Coronary artery (tissue), 2 donors: ENCODE measurements around the gene SDR42E2.
A peak's percentile ranks its signal among the peaks of the same experiment; 100 is the strongest.

Source experiments
- DNase-seq: peaks from one replicate; pipeline ENCODE4 v3.0.0-alpha.2; 2017; ENCODE audit warnings: low spot score
- H3K27ac ChIP-seq, 2 donors: fragments of 200-600 bp; sonication (generic); one replicate each; pipeline ENCODE4 v1.5.1; 2016 to 2019
- H3K4me3 ChIP-seq: fragments of 200-600 bp; sonication (generic); 2 replicates; pipeline ENCODE4 v1.5.1; 2016; ENCODE audit warnings: mild to moderate bottlenecking, moderate library complexity
- TF ChIP-seq, protein P1 (sequence below): fragments of 200-600 bp; sonication (generic); IDR thresholded peaks from one replicate; pipeline ENCODE4 v1.5.1; 2019; ENCODE audit warnings: antibody characterized with exemption

The SDR42E2 gene

DNA sequence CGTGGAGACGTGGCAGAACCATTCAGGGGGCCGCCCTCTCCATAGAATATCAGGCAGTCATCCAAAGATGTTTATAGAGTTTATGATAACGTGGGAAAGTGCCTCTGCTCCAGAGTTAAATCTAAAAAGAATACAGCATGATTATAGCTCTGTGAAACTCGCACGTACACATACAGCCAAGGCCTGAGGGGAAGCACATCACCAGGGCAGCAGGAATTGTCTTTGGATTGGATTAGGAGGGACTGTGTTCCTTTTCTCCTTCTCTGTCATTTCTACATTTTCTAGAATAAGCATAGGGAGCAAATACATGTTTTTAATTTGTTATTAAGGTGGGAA lies 70.7 kb downstream of the SDR42E2 start:
- no peak for DNase-seq
- Histone ChIP-seq H3K4me3 (no peak overlapping the region), H3K27ac (no peak overlapping the region)
- TF ChIP-seq, protein P1, sequence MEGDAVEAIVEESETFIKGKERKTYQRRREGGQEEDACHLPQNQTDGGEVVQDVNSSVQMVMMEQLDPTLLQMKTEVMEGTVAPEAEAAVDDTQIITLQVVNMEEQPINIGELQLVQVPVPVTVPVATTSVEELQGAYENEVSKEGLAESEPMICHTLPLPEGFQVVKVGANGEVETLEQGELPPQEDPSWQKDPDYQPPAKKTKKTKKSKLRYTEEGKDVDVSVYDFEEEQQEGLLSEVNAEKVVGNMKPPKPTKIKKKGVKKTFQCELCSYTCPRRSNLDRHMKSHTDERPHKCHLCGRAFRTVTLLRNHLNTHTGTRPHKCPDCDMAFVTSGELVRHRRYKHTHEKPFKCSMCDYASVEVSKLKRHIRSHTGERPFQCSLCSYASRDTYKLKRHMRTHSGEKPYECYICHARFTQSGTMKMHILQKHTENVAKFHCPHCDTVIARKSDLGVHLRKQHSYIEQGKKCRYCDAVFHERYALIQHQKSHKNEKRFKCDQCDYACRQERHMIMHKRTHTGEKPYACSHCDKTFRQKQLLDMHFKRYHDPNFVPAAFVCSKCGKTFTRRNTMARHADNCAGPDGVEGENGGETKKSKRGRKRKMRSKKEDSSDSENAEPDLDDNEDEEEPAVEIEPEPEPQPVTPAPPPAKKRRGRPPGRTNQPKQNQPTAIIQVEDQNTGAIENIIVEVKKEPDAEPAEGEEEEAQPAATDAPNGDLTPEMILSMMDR = no peak

DNA sequence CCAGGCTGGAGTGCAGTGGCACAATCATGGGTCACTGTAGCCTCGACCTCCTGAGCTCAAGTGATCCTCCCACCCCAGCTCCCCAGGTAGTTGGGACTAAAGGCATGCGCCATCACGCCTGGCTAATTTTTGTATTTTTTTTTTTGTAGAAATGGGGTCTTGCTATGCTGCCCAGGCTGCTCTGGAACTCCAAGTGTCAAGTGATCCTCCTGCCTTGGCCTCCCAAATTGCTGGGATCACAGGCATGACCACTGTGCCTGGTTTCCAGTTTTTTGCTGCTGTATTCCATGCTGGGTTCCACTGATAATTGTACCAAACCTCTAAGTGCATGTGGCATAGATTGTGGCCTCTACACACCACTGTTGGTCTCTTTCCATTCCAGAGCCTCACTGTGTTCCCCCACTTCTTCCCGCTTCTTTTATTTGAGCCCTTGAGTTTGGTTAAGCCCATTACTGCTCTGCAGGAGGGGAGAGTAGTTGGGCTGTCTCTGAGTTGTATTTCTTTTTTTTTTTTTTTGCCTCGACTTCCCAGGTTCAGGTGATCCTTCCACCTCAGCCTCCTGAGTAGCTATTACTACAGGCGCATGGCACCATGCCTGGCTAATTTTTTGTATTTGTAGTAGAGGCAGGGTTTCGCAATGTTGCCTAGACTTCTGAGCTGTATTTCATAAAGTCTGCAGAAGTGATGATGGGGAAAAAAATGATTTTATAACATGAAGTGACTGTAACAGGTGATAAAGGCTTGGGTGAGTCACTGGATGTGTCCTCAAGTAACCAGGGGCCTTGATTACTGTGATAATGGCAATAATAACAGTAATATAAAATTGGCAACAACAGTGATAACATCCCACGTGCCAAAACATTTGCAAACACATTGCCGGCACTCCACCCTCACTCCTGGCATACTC lies 73.8 kb downstream of the SDR42E2 start:
- no peak for DNase-seq
- H3K27ac ChIP-seq = peak overlapping the region in 1 of 2 donors; percentile 43
- TF ChIP-seq, protein P1 = no peak
- H3K4me3 ChIP-seq = no peak overlapping the region

DNA sequence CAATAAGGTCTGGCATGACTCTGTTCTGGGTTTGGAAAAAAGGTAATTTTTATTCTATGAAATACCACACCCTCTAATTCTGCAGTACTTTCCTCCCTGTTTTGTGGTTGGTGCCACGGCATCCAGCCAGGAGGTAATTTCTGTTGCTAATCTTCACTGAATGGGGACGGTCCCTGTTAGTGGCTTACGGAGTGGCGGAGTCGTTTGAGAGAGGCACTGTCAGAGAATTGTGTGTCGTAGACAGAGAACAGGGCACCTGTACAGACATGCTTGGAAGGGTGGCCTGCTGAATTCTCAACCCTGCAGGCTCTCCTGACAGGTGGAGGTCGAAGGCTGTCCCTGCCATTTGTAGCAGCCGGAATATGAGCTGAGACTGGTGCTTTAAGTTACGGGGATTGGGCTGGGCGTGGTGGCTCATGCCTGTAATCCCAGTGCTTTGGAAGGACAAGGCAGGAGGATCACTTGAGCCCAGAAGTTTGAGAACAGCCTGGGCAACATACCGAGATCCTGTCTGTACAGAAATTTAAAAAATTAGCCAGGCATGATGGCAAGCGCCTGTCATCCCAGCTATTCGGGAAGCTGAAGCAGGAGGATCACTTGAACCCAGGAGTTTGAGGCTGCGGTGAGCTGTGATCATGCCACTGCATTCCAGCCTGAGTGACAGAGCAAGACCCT lies 77.0 kb downstream of the SDR42E2 start:
- TF ChIP-seq, protein P1 = no peak
- peak overlapping the region; percentile 0 to 68 for H3K27ac ChIP-seq
- no peak overlapping the region for H3K4me3 ChIP-seq
- no peak for DNase-seq

DNA sequence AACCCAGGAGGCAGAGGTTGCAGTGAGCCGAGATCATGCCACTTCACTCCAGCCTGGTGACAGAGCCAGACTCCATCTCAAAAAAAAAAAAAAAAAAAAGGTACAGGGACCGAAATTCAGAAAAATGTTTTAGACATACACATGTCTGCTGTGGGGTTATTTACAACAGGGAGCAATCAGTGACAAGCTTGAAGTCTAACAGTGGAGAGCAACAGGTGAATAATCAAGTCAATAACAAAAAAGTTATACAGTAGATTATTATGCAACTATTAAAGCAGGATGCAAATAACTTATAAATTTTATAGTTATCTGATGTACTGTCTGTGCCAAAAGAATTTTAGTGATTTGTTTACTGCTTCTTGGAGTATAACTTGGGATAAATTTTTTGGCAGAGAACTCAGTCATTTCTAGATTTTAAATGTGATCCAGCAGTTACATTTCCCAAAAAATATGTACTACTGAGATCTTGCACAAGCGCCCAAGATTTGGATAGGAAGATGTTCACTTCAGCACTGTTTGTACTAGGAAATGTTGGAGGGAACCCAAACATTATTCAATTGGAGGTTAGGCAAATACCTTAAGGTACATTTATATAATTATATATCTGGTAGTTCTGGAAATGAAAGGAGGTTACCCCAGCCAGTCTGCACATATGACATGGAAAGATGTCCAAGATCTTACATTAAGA lies 77.9 kb downstream of the SDR42E2 start:
- Histone ChIP-seq H3K27ac (peak overlapping the region; percentile 0 to 73), H3K4me3 (peak overlapping the region; percentile 12)
- no peak for DNase-seq
- TF ChIP-seq, protein P1 = no peak
